HepG2 (cell line): ENCODE measurements around the gene RAB39A. TPM values are rescaled to one million over a fixed set of nuclear protein-coding genes. Genes with fewer than 3 reads are reported as not detected.

Experiments used
- ATAC-seq: fragments of 200-7000 bp; cut with Tn5 transposase; 3 replicates; pipeline ENCODE4 v1.9.1; 2020; ENCODE audit warnings: mild to moderate bottlenecking, moderate library complexity
- BruUV-seq: library from RNA; stranded (reverse); fragments of 400-500 nt; replicated peaks from 2 replicates; lab custom pipeline; 2021; lab: Mats Ljungman, UMichigan
- CTCF ChIA-PET: fragments of 300-600 bp; formaldehyde crosslinking; extraction: SDS; loops from one replicate; lab custom pipeline; 2021; ENCODE audit warnings: low total read pairs, inconsistent platforms, low intra/inter-chr PET ratio; lab: Yijun Ruan, JAX
- POLR2A ChIA-PET: fragments of 350-600 bp; sonication (Branson Sonifier 250); formaldehyde crosslinking; loops from one replicate; lab custom pipeline; 2020; ENCODE audit warnings: antibody characterized with exemption, inconsistent platforms; lab: Yijun Ruan, JAX
- DNase-seq: peaks from one replicate; pipeline ENCODE4 v3.0.0-alpha.2; 2015; ENCODE audit warnings: low spot score
- FAIRE-seq: peaks from 3 replicates; lab custom pipeline; 2011; peaks lifted over from hg19 to GRCh38; lab: Jason Lieb, UNC
- H2AFZ ChIP-seq: one replicate; pipeline ENCODE4 v1.6.1; 2011; ENCODE audit warnings: low read length, inconsistent platforms
- H3K27ac ChIP-seq: fragments of 300-600 bp; 3 replicates; pipeline ENCODE4 v1.8.0; 2011; ENCODE audit warnings: mixed run types, mild to moderate bottlenecking, mixed read lengths, low read length, inconsistent platforms; ENCODE audit not compliant: insufficient read depth; ENCODE audit errors: extremely low read length
- H3K27me3 ChIP-seq, 2 experiments: fragments of 200-600 bp in 1 of 2; 2 replicates in 1 of 2; 3 replicates in 1 of 2; pipeline versions ENCODE4 v1.6.0 to v1.8.0; 2011; ENCODE audit warnings: low read length in 2 of 2, mild to moderate bottlenecking in 2 of 2, moderate library complexity in 2 of 2, inconsistent platforms in 1 of 2; ENCODE audit not compliant: insufficient read depth in 2 of 2, control insufficient read depth in 1 of 2
- H3K36me3 ChIP-seq, 2 experiments: fragments of 200-600 bp in 1 of 2; replicated peaks in 1 of 2; 2 replicates in 1 of 2; 3 replicates in 1 of 2; pipeline versions ENCODE4 v1.5.1 to v1.8.0; 2011; ENCODE audit warnings: low read length in 2 of 2, inconsistent platforms in 1 of 2; ENCODE audit not compliant: insufficient read depth in 2 of 2, control insufficient read depth in 1 of 2
- H3K4me1 ChIP-seq: 2 replicates; pipeline ENCODE4 v1.5.1; 2012; ENCODE audit warnings: low read length, inconsistent platforms; ENCODE audit not compliant: insufficient read depth
- H3K4me2 ChIP-seq: 2 replicates; pipeline ENCODE4 v1.6.0; 2011; ENCODE audit warnings: low read depth, low read length, inconsistent platforms
- H3K4me3 ChIP-seq, 3 experiments: fragments of 200-600 bp in 1 of 3; sonication (generic), shearing (Covaris generic) in 1 of 3; replicated peaks in 1 of 3; 2 replicates each; pipeline ENCODE4 v1.5.1; 2011 to 2016; ENCODE audit warnings: low read length in 3 of 3, inconsistent platforms in 2 of 3, low read depth in 2 of 3, mild to moderate bottlenecking in 2 of 3, control low read depth in 1 of 3, mixed read lengths in 1 of 3; ENCODE audit not compliant: insufficient read depth in 1 of 3
- H3K79me2 ChIP-seq: one replicate; pipeline ENCODE4 v1.6.1; 2011; ENCODE audit warnings: low read length, inconsistent platforms; ENCODE audit not compliant: insufficient read depth
- H3K9ac ChIP-seq: 2 replicates; pipeline ENCODE4 v1.6.0; 2011; ENCODE audit warnings: mild to moderate bottlenecking, low read depth, low read length, inconsistent platforms; ENCODE audit not compliant: insufficient read depth
- H3K9me3 ChIP-seq: 2 replicates; pipeline ENCODE4 v1.5.1; 2012; ENCODE audit warnings: mild to moderate bottlenecking, low read length
- H4K20me1 ChIP-seq: 2 replicates; pipeline ENCODE4 v1.6.0; 2011; ENCODE audit warnings: inconsistent platforms, mild to moderate bottlenecking, low read length, moderate library complexity; ENCODE audit not compliant: insufficient read depth
- KLF12 ChIP-seq: sonication (generic); formaldehyde crosslinking; IDR thresholded peaks from 2 replicates; pipeline ENCODE4 v1.4.0; 2020; ENCODE audit warnings: missing genetic modification reagents, borderline replicate concordance
- KLF13 ChIP-seq: sonication (generic); formaldehyde crosslinking; IDR thresholded peaks from 2 replicates; pipeline ENCODE4 v1.4.0; 2020; ENCODE audit warnings: mild to moderate bottlenecking, missing genetic modification reagents
- MAFG ChIP-seq: sonication (generic); formaldehyde crosslinking; IDR thresholded peaks from 2 replicates; pipeline ENCODE4 v1.5.1; 2020; ENCODE audit warnings: mild to moderate bottlenecking, missing genetic modification reagents
- PHF5A ChIP-seq: IDR thresholded peaks from one replicate; pipeline ENCODE4 v1.6.1; 2018; ENCODE audit warnings: low read depth, missing genetic modification reagents; ENCODE audit not compliant: unreplicated experiment
- PRPF4 ChIP-seq: fragments of 200-400 bp; formaldehyde crosslinking; IDR thresholded peaks from 2 replicates; pipeline ENCODE4 v1.6.1; 2016; ENCODE audit warnings: low read length, low read depth; ENCODE audit not compliant: poor library complexity, severe bottlenecking
- RFX1 ChIP-seq: fragments of 450-650 bp; IDR thresholded peaks from 2 replicates; pipeline ENCODE4 v1.6.1; 2017
- ZNF235 ChIP-seq: sonication (generic); formaldehyde crosslinking; IDR thresholded peaks from 2 replicates; pipeline ENCODE4 v1.8.1; 2023; ENCODE audit warnings: mild to moderate bottlenecking, missing genetic modification reagents, borderline replicate concordance
- ZNF329 ChIP-seq: sonication (generic); formaldehyde crosslinking; IDR thresholded peaks from 2 replicates; pipeline ENCODE4 v1.9.0; 2021; ENCODE audit warnings: low read depth, mild to moderate bottlenecking, missing genetic modification reagents
- ZNF335 ChIP-seq: sonication (generic); formaldehyde crosslinking; IDR thresholded peaks from 2 replicates; pipeline ENCODE4 v1.4.0; 2020; ENCODE audit warnings: missing genetic modification reagents
- ZNF382 ChIP-seq: sonication (generic); formaldehyde crosslinking; IDR thresholded peaks from 2 replicates; pipeline ENCODE4 v1.5.0; 2020; ENCODE audit warnings: missing genetic modification reagents, mild to moderate bottlenecking, borderline replicate concordance
- ZNF572 ChIP-seq: sonication (generic); formaldehyde crosslinking; IDR thresholded peaks from 2 replicates; pipeline ENCODE4 v1.5.1; 2020; ENCODE audit warnings: mild to moderate bottlenecking, missing genetic modification reagents
- WGBS: methylation state at CpG from one replicate; pipeline ENCODE4 v1.1.6; 2017; ENCODE audit warnings: low lambda C conversion rate; 5-methylcytosine and 5-hydroxymethylcytosine counted together
- in situ Hi-C: cut with HindIII; loops from 2 replicates; pipeline ENCODE4 v1.10.0; 2017; ENCODE audit warnings: low pct_unique_long_range_greater_than_20kb; ENCODE audit not compliant: extremely low pct_ligation_motif_present
- intact Hi-C: fragments of 100-400 bp; cut with micrococcal nuclease; formaldehyde crosslinking; loops from one replicate; pipeline ENCODE4 v1.10.0; 2022; ENCODE audit not compliant: unreplicated experiment
- polyA plus RNA-seq, 8 experiments: library from polyadenylated mRNA; depleted of rRNA in 3 of 8; stranded (reverse) in 7 of 8; unstranded in 1 of 8; fragments of >200 nt; fragmentation: Illumina TruSeq in 4 of 8; extraction: Trizol in 4 of 8; gene quantifications; 2 replicates each; pipeline versions ENCODE4 v1.2.1 to v1.2.3, GENCODE V29; 2011 to 2016; ENCODE audit warnings: low read depth in 4 of 8, missing spikeins in 1 of 8, mixed read lengths in 1 of 8; ENCODE audit not compliant: insufficient read depth in 1 of 8
- total RNA-seq, 5 experiments: library from RNA; depleted of rRNA; stranded (reverse); fragments of >200 nt; fragmentation: Illumina TruSeq; extraction: Trizol; gene quantifications; 2 replicates each; pipeline ENCODE4 v1.2.3, GENCODE V29; 2016; ENCODE audit warnings: low read depth in 1 of 5
- TF ChIP-seq, protein P1 (sequence below): sonication (generic); formaldehyde crosslinking; IDR thresholded peaks from 2 replicates; pipeline ENCODE4 v1.4.0; 2020; ENCODE audit warnings: mild to moderate bottlenecking, missing genetic modification reagents, borderline replicate concordance
- TF ChIP-seq, protein P2 (sequence below): IDR thresholded peaks from 2 replicates; pipeline ENCODE4 v1.6.1; 2016; ENCODE audit warnings: low read depth, missing genetic modification reagents, missing compliant biosample characterization
- TF ChIP-seq, protein P3 (sequence below): sonication (generic); formaldehyde crosslinking; IDR thresholded peaks from 2 replicates; pipeline ENCODE4 v1.4.0; 2020; ENCODE audit warnings: missing genetic modification reagents

The RAB39A gene
- total and polyA plus RNA-seq, 2 of the 13 experiments (the other 11 are each of a cell fraction or from before 2014, with no cell fraction given), result not detected

DNA sequence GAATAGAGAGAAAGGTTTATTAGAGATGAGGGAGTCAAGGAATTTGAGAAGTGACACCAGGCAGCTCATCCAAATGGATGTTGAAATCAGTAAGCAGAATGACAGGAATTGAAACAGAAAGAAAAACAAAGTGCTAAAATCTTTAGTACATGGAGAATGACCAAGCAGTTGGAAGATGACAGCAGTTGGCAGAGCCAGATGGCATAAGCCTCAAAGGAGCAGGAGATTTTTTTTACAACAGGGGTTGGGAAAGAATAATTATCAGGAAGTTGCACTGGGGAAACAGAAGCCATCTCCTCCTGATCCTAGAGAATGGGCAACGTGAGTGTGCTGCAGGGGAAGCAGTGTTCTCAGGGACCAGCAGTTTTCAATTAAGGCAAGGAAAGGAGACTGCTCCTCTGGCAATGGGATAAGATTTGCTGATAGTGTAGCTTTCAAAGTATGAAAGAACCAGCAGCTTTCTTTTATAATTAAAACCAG lies 28.9 kb downstream of the RAB39A start:
- no peak for ATAC-seq
- DNase-seq, result no peak
- Histone ChIP-seq H3K9ac (no peak overlapping the region), H3K4me2 (no peak overlapping the region), H3K27me3 (peaks cover 0 to 17% of the 10 kb centered on the region in 2 experiments; a peak in 1 of 5 replicates), H2AFZ (no peak overlapping the region), H3K27ac (no peak overlapping the region), H3K9me3 (no peaks in the 10 kb centered on the region), H3K4me3 (no peak overlapping the region), H3K4me1 (no peaks in the 10 kb centered on the region), H3K79me2 (no peaks in the 10 kb centered on the region), H4K20me1 (no peaks in the 10 kb centered on the region), H3K36me3 (no peaks in the 10 kb centered on the region)
- WGBS, result 0% methylated on average over 1 of the region's 1 CpG
- ChIA-PET CTCF (no interaction called here), POLR2A (no interaction called here)
- FAIRE-seq, result no peak
- intact Hi-C loops, result no loop called here
- in situ Hi-C loops, result no loop called here
- no TSS peak for BruUV-seq
- TF ChIP-seq PHF5A (CRISPR knock-in tag), result no peak
- TF ChIP-seq, protein P1, sequence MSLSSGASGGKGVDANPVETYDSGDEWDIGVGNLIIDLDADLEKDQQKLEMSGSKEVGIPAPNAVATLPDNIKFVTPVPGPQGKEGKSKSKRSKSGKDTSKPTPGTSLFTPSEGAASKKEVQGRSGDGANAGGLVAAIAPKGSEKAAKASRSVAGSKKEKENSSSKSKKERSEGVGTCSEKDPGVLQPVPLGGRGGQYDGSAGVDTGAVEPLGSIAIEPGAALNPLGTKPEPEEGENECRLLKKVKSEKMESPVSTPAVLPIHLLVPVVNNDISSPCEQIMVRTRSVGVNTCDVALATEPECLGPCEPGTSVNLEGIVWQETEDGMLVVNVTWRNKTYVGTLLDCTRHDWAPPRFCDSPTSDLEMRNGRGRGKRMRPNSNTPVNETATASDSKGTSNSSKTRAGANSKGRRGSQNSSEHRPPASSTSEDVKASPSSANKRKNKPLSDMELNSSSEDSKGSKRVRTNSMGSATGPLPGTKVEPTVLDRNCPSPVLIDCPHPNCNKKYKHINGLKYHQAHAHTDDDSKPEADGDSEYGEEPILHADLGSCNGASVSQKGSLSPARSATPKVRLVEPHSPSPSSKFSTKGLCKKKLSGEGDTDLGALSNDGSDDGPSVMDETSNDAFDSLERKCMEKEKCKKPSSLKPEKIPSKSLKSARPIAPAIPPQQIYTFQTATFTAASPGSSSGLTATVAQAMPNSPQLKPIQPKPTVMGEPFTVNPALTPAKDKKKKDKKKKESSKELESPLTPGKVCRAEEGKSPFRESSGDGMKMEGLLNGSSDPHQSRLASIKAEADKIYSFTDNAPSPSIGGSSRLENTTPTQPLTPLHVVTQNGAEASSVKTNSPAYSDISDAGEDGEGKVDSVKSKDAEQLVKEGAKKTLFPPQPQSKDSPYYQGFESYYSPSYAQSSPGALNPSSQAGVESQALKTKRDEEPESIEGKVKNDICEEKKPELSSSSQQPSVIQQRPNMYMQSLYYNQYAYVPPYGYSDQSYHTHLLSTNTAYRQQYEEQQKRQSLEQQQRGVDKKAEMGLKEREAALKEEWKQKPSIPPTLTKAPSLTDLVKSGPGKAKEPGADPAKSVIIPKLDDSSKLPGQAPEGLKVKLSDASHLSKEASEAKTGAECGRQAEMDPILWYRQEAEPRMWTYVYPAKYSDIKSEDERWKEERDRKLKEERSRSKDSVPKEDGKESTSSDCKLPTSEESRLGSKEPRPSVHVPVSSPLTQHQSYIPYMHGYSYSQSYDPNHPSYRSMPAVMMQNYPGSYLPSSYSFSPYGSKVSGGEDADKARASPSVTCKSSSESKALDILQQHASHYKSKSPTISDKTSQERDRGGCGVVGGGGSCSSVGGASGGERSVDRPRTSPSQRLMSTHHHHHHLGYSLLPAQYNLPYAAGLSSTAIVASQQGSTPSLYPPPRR, result no peak
- TF ChIP-seq MAFG, result no peak
- TF ChIP-seq PRPF4, result no peak
- no peak for TF ChIP-seq KLF12
- TF ChIP-seq ZNF329, result no peak
- no peak for TF ChIP-seq RFX1
- no peak for TF ChIP-seq KLF13 (CRISPR knock-in tag)
- no peak for TF ChIP-seq ZNF382 (CRISPR knock-in tag)
- no peak for TF ChIP-seq ZNF572
- no peak for TF ChIP-seq ZNF335 (CRISPR knock-in tag)
- no peak for TF ChIP-seq ZNF235 (CRISPR knock-in tag)
- TF ChIP-seq, protein P2, sequence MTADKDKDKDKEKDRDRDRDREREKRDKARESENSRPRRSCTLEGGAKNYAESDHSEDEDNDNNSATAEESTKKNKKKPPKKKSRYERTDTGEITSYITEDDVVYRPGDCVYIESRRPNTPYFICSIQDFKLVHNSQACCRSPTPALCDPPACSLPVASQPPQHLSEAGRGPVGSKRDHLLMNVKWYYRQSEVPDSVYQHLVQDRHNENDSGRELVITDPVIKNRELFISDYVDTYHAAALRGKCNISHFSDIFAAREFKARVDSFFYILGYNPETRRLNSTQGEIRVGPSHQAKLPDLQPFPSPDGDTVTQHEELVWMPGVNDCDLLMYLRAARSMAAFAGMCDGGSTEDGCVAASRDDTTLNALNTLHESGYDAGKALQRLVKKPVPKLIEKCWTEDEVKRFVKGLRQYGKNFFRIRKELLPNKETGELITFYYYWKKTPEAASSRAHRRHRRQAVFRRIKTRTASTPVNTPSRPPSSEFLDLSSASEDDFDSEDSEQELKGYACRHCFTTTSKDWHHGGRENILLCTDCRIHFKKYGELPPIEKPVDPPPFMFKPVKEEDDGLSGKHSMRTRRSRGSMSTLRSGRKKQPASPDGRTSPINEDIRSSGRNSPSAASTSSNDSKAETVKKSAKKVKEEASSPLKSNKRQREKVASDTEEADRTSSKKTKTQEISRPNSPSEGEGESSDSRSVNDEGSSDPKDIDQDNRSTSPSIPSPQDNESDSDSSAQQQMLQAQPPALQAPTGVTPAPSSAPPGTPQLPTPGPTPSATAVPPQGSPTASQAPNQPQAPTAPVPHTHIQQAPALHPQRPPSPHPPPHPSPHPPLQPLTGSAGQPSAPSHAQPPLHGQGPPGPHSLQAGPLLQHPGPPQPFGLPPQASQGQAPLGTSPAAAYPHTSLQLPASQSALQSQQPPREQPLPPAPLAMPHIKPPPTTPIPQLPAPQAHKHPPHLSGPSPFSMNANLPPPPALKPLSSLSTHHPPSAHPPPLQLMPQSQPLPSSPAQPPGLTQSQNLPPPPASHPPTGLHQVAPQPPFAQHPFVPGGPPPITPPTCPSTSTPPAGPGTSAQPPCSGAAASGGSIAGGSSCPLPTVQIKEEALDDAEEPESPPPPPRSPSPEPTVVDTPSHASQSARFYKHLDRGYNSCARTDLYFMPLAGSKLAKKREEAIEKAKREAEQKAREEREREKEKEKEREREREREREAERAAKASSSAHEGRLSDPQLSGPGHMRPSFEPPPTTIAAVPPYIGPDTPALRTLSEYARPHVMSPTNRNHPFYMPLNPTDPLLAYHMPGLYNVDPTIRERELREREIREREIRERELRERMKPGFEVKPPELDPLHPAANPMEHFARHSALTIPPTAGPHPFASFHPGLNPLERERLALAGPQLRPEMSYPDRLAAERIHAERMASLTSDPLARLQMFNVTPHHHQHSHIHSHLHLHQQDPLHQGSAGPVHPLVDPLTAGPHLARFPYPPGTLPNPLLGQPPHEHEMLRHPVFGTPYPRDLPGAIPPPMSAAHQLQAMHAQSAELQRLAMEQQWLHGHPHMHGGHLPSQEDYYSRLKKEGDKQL (CRISPR knock-in tag), result no peak
- TF ChIP-seq, protein P3, sequence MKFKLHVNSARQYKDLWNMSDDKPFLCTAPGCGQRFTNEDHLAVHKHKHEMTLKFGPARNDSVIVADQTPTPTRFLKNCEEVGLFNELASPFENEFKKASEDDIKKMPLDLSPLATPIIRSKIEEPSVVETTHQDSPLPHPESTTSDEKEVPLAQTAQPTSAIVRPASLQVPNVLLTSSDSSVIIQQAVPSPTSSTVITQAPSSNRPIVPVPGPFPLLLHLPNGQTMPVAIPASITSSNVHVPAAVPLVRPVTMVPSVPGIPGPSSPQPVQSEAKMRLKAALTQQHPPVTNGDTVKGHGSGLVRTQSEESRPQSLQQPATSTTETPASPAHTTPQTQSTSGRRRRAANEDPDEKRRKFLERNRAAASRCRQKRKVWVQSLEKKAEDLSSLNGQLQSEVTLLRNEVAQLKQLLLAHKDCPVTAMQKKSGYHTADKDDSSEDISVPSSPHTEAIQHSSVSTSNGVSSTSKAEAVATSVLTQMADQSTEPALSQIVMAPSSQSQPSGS (CRISPR knock-in tag), result no peak
